Epidermal melanocyte (primary cell): ENCODE data around the gene GRK5.

Experiments used
- DNase-seq: peaks from one replicate; pipeline ENCODE4 v3.0.0; 2011; ENCODE audit warnings: low spot score; ENCODE audit not compliant: insufficient read length

GRK5 gene

DNA sequence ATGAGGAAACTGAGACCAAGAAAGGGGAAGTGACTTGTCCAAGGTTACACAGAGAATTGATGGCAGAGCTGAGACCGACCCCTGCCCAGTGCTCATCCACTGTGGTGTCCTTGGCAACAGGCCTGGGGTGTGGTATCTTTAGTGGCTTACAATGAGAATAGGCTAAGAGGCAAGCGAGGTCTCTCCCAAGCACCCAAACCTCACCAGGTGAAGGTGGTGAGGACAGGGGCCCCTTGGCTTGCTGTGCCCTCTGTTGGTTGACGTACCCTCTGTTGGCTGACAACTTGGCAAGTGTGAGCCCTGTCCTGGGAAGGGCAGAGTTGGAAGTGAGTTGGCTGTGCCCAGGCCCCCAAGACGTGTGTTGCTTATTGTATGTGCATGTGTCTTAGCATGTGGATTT is 166.9 kb downstream of the GRK5 start:
- DNase-seq: no peak

GRCh38 chr10:119375574-119376272 is 168.4 kb downstream of the GRK5 start:
- DNase-seq: peak; percentile 58

- DNase-seq: no peak
Measured at GRCh38 chr10:119377451-119377957, 170.1 kb downstream of the GRK5 start.

GRCh38 chr10:119377958-119378736 is 170.8 kb downstream of the GRK5 start:
- DNase-seq: no peak

DNA sequence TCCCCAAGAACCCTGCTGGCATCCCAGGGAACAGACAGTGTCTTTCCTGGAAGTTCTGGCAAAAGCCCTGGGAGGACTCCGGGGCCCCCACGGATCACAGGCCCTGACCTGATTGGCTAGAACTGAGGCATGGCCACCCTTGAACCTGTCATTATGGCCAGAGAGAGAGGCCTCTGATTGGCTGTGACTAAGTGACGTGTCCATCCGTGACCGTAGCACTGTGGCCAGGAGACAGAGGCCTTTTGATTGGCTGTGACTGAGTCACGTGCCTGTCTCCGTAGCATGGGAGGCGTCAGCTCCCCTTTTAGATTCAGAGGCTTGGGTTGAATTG is 171.3 kb downstream of the GRK5 start:
- DNase-seq: no peak

GRCh38 chr10:119379466-119380071 is 172.2 kb downstream of the GRK5 start:
- no peak for DNase-seq

GRCh38 chr10:119383174-119383856 is 175.9 kb downstream of the GRK5 start:
- no peak for DNase-seq

GRCh38 chr10:119384127-119384526 is 176.8 kb downstream of the GRK5 start:
- no peak for DNase-seq

DNA sequence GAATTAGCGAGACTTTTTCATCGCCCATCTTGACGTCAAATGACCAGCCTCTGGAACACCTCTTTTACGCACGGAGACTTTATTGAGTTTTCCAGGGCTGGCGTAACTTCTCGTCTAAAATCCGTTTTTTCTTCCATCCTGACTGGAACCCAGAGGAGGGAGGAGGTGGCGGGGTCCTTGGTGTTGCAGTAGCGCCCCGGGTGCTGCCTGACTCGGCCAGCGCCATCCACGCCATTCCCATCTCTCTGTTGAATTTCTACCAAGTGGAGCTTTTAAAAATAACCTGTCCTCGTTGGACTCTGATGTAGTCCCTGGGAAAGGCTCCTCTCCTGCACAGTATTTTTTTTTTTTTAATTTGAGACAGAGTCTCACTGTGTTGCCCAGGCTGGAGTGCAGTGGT is 179.3 kb downstream of the GRK5 start:
- DNase-seq: no peak

GRCh38 chr10:119388849-119389345 is 181.5 kb downstream of the GRK5 start:
- no peak for DNase-seq

GRCh38 chr10:119391440-119392251 is 184.3 kb downstream of the GRK5 start:
- no peak for DNase-seq

DNA sequence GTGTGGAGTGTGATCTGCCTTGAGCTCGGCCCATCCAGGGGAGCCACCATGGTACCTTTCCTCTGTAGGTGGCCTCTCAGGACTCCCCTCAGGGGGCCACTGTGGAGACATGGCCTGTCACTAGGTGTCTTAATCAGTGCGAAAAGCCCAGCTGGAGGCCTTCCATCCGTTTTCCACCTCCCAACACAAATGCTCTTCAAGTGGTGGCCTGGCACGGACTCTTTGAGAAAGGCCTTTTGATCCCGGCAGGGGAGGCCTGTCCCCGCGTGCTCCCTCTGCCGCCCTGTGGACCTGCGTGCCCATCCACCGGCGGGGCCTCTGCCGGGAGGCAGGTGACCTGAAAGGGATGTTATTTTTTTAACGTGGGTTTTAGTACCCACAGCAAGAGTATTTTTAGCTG is 185.6 kb downstream of the GRK5 start:
- DNase-seq: no peak

DNA sequence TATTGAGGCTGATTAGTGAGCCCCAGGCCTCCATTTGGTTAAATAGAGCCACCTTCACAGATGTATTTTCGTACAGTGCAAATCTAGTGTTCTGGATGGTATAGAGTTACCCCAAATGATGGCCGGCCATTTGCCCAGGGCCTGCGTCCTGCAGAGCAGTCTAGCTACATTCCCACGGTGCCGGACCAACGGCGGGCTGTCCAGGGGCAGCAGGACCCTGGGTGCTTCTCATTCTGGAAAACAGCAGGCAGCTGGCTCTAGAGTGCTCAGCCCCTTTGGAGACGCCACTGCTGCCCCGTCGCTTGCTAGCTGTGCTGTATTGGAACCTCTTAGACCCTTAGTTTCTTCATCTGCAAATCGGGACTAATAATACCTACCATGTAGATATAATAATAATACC is 186.1 kb downstream of the GRK5 start:
- DNase-seq: no peak

GRCh38 chr10:119393845-119394244 is 186.5 kb downstream of the GRK5 start:
- no peak for DNase-seq

DNA sequence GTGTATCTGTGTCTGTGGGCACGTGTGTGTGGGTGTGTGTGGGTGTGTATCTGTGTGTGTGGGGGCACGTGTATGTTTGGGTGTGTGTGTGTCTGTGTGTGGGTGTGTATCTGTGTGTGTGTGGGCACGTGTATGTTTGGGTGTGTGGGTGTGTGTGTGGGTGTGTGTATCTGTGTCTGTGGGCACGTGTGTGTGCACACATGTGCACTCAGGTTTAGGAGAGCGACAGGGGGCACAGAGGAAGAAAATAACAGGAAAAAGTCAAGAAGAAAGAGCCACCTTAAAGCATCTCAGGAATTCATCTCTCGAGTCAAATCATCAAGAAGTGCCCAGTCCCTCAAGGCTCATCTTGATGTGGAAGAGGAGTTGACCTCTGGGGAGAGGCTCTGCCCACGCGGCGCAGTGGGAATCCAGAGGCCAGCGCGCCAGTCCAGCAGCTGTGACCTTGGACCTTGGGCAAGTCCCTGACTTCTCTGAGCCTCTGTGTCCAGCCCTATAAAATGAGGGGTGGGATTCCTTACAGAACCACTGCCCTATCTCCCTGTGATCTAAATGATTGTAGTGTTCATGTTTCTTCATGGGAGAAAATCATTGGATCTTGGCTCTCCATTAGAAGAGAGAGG is 187.4 kb downstream of the GRK5 start:
- no peak for DNase-seq

- DNase-seq: no peak
Measured at GRCh38 chr10:119395280-119396007, 188.1 kb downstream of the GRK5 start.

- DNase-seq: no peak
Measured at GRCh38 chr10:119396008-119396708, 188.8 kb downstream of the GRK5 start.

GRCh38 chr10:119396709-119397071 is 189.3 kb downstream of the GRK5 start:
- no peak for DNase-seq

- DNase-seq: no peak
Measured at GRCh38 chr10:119397416-119397815, 190.0 kb downstream of the GRK5 start.
